HG03095 (cell line): ENCODE results near the gene PARK7.
"Not testable (repeated sequence)": the region's sequence is repeated elsewhere in the genome, so short reads cannot be mapped to it uniquely, and the experiment has no call there.

ENCODE experiments used
- ATAC-seq: cut with Tn5 transposase; IDR thresholded peaks from one replicate; pipeline ENCODE4 v1.9.1; 2021; ENCODE audit warnings: moderate library complexity; ENCODE audit not compliant: unreplicated experiment

The PARK7 gene

GRCh38 chr1:7942214-7942921 is 19.1 kb upstream of the PARK7 start:
- ATAC-seq = no peak

GRCh38 chr1:7943251-7943650 is 18.3 kb upstream of the PARK7 start:
- ATAC-seq = no peak

GRCh38 chr1:7948960-7949359 is 12.6 kb upstream of the PARK7 start:
- ATAC-seq = no peak

DNA sequence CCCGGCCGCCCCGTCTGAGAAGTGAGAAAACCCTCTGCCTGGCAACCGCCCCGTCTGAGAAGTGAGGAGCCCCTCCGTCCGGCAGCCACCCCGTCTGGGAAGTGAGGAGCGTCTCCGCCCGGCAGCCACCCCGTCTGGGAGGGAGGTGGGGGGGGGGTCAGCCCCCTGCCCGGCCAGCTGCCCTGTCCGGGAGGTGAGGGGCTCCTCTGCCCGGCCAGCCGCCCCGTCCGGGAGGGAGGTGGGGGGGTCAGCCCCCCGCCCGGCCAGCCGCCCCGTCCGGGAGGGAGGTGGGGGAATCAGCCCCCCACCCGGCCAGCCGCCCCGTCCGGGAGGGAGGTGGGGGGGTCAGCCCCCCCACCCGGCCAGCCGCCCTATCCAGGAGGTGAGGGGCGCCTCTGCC is 8.7 kb upstream of the PARK7 start:
- ATAC-seq = not testable (repeated sequence)

DNA sequence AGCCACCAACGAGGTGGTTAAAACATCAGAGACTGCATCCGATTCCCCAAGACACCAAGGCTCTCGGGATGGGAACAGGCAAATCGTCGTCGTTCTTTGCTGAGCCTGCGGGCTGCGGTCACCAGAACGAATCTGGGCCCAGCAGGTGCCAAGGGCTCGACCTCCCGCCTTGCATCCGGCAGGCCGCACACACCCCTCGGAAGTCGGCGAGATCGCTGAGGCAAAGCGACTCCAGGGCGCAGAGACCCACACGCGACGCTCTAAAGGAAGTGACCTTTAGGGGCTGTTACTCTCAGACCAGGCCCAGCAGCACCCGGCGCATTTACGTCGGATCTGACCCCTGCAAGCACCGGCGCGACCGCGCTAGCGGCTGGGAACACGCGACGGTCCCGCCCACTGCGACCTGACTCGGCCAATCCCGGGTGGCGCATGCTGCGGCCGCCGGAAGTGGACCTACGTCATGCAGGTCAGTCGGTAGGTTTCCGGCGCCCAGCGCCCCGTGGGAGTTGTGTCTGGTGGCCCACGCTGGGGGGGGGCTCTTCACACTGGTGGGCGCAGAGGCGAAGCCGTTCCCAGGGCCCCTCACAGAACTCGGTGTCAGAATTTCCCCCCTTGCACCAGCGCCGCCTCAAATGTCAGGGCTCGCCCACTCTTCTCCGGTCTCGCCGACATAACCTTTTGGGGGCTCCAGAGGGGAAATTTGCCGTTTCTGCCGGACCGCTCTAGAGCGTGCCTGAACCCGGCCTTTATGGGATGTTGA is 7.5 kb upstream of the PARK7 start:
- ATAC-seq = peak; percentile 96

- ATAC-seq = no peak
Measured at GRCh38 chr1:7954683-7955082, 6.8 kb upstream of the PARK7 start.

DNA sequence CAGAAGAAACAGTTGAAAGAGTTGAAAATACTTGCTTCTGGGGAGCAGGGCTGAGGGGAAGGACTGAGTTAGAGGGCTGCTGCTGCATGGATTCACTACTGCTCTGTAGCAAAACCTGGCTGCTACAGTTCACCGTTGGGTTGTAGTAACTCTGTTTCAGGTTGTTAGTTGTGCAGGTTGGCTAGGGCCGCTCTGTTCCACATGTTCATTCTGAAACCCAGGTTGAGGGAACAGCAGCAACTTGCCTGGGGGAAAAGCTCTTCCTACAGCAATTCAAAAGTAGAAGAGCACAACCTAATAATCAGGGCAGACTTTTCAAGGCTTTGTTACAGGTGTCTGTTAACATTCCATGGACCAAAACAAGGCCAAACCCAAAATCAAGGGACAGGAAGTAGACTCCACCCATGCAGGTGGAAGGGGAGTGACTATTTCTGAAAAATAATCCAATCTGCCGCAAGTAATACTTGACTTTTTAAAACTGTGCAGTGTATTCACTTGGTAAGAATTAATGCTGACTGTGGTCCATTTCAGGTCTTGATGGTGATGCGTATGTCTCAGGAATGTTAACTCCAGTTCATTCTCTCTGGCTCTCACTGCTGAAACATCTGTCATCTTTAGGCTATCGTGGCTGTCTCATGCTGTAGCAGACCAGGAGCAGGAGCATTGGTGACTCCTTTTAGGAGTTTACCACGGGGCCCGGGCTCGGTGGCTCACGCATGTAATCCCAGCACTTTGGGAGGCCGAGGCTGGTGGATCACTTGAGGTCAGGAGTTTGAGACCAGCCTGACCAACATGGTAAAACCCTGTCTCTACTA is 5.1 kb upstream of the PARK7 start:
- no peak for ATAC-seq

DNA sequence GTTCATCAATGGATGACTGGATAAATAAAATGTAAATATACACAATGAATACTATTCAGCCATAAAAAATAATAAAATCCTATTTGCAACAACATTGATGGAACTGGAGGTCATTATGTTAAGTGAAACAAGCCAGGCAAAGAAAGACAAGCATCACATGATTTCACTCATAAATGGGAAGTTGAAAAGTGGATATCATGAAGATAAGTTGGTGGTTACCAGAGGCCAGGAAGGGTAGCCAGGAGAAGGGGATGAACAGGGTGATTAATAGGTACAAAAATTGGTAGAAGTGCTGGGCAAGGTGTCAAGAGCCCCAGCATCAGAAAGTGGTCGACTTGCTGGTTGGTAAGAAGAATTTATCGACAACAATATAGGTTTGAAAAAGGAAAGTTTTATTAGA is 1.3 kb upstream of the PARK7 start:
- no peak for ATAC-seq

DNA sequence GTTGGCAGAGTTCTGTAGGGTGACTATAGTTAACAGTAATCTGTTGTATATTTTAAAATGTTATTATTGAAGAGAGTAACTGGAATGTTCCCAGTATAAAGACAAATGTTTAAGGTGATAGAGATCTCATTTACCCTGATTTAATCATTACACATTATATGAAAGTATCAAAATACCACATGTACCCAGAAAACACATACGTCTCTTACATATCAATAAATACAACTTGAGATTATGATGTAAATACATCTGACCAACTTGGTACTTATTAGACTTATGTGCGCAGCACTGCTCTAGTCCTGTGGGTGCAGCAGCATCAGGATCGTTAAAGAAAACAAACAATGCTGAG is 670 bp upstream of the PARK7 start:
- ATAC-seq = no peak

DNA sequence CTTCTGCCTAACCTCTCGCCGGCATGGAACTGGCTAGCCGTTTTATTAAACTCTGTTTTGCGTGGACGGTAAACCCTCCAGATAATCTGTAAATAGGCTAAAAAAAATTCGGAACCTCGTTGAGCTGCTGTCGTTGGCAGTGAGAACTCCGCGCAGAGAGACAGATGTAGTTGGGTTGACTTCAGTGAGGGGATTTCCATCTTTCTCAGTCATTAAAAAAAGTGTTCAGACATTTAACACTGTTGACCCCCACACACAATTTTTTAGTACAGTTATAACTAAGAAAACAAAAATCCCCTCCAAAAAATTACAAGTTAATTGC is 464 bp downstream of the PARK7 start:
- ATAC-seq = peak; percentile 10

DNA sequence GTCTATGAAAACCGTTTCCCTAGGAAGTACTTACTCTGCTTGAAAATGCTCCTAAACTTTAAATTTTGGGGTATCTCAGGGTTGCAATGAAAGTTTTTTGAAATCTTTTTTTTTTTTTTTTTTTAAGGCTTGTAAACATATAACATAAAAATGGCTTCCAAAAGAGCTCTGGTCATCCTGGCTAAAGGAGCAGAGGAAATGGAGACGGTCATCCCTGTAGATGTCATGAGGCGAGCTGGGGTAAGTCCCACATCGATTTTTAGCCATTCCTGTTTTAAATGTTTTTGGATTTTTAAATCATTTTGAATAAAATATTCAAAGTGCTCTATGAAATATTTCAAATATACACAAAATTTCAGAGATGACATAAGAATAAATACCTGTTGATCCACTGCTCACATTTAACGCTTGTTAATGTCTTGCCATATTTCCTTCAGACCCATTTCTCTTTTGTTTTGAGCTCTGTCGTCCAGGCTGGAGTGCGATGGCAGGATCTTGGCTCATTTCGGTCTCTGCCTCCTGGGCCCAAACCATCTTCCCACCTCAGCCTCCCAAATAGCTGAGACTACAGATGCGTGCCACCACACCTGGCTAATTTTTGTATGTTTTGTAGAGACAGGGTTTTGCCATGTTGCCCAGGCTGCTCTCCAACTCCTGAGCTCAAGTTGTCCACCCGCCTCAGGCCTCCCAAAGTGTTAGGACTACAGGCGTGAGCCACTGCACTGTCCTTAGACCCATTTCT is 1.3 kb downstream of the PARK7 start:
- no peak for ATAC-seq

GRCh38 chr1:7963378-7963730 is 1.8 kb downstream of the PARK7 start:
- ATAC-seq = not testable (repeated sequence)

DNA sequence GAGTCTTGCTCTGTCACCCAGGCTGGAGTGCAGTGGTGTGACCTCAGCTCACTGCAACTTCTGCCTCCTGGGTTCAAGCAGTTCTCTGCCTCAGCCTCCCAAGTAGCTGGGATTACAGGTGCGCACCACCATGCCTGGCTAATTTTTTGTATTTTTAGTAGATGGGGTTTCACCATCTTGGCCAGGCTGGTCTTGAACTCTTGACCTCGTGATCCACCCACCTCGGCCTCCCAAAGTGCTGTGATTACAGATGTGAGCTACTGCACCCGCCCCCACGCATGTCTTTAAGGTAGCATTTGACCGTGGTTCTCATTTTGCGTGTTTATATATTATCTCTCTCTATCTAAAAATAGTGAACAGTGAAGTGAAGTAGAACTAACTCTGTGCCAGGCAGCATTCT is 2.3 kb downstream of the PARK7 start:
- ATAC-seq = not testable (repeated sequence)

GRCh38 chr1:7964476-7964875 is 3.0 kb downstream of the PARK7 start:
- no peak for ATAC-seq

- no peak for ATAC-seq
Measured at GRCh38 chr1:7967196-7967595, 5.7 kb downstream of the PARK7 start.

DNA sequence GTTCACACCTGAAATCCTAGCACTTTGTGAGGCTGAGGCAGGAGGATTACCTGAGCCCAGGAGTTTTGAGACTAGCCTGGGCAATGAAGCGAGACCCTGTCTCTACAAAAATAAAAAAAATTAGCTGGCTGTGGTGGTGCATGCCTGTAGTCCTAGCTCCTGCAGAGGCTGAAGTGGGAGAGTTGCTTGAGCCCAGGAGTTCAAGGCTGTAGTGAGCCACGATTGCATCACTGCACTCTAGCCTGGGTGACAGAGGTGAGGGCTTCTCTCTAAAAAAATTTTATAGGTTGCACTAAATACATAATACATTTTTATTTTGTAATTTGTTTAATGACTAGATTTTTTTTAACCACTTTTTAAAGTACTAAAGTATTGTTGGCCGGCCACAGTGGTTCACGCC is 6.1 kb downstream of the PARK7 start:
- no peak for ATAC-seq

GRCh38 chr1:7970246-7970645 is 8.7 kb downstream of the PARK7 start:
- no peak for ATAC-seq

- no peak for ATAC-seq
Measured at GRCh38 chr1:7971024-7971423, 9.5 kb downstream of the PARK7 start.

DNA sequence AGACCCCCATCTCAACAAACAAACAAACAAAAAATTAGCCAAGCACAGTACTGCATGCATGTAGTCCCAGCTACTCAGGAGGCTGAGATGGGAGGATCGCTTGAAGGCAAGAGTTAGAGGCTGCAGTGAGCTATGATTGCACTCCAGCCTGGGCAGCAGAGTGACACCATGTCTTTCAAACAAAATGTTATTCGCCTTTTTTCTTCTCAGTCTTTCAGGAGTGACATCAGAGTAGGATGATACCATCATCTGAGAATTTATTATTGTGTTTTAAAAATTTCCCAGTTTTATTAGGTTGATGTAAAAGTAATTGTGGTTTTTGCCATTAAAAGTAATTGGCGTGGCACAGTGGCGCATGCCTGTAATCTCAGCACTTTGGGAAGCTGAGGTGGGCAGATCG is 10.8 kb downstream of the PARK7 start:
- ATAC-seq = no peak

DNA sequence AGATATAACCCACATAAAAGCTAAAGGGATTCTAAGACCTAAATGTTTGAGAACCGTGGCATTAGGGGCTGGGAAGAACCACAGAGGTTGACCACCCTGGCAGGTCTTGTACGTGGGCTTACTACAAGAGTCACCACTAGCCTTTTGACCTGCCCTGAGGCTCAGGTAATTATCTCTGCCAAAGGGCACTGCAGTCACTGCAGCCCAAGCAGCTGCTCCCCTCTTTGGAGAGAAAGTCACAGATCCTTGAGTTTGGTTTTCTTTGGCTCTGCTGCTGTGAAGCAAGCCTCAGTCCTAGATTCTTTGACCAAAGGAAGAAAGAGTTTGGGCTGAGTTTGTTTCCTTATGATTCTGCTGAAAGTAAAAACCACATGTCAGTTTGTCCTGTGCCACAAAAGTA is 11.6 kb downstream of the PARK7 start:
- ATAC-seq = no peak

GRCh38 chr1:7975212-7975865 is 13.8 kb downstream of the PARK7 start:
- ATAC-seq = no peak
